Stimulated activated naive CD8-positive, alpha-beta T cell treated with anti-CD3 and anti-CD28 coated beads, Interleukin-15, Interleukin-2, amounts not matched to agents 100 ng/mL and 50 ng/mL, for 24 hours (primary cell): ENCODE measurements around the gene RIT1.

Experiments used
- H3K27ac Mint-ChIP-seq: one replicate; pipeline ENCODE4 v1.8.0; 2021; ENCODE audit warnings: mild to moderate bottlenecking, mixed read lengths
- H3K27me3 Mint-ChIP-seq: one replicate; pipeline ENCODE4 v1.8.0; 2021; ENCODE audit warnings: mixed read lengths
- H3K36me3 Mint-ChIP-seq: one replicate; pipeline ENCODE4 v1.8.0; 2021; ENCODE audit warnings: low read depth, mixed read lengths
- H3K4me1 Mint-ChIP-seq: one replicate; pipeline ENCODE4 v1.8.0; 2021; ENCODE audit warnings: low read depth, mixed read lengths
- H3K4me3 Mint-ChIP-seq: one replicate; pipeline ENCODE4 v1.8.0; 2021; ENCODE audit warnings: mild to moderate bottlenecking, mixed read lengths
- H3K9me3 Mint-ChIP-seq: one replicate; pipeline ENCODE4 v1.8.0; 2021; ENCODE audit warnings: mixed read lengths

The RIT1 gene

GRCh38 chr1:155860970-155861510 lies 50.1 kb downstream of the RIT1 start:
- peak overlapping the region; percentile 83 for H3K4me3 Mint-ChIP-seq
- H3K27me3 Mint-ChIP-seq, result no peaks in the 10 kb centered on the region
- H3K4me1 Mint-ChIP-seq, result peaks cover 50% of the 10 kb centered on the region
- no peaks in the 10 kb centered on the region for H3K9me3 Mint-ChIP-seq
- peak overlapping the region; percentile 94 for H3K27ac Mint-ChIP-seq
- H3K36me3 Mint-ChIP-seq, result no peaks in the 10 kb centered on the region

- Mint-ChIP-seq H3K36me3 (no peaks in the 10 kb centered on the region), H3K4me3 (peak overlapping the region; percentile 83), H3K9me3 (no peaks in the 10 kb centered on the region), H3K27ac (peak overlapping the region; percentile 94), H3K4me1 (peaks cover 56% of the 10 kb centered on the region), H3K27me3 (no peaks in the 10 kb centered on the region)
These were observed 51.0 kb downstream of the RIT1 start for GRCh38 chr1:155859881-155860871.

- H3K4me3 Mint-ChIP-seq, result peak within 1 kb of the TSS; percentile 83
- H3K27me3 Mint-ChIP-seq, result no peaks in the 10 kb centered on the region
- H3K36me3 Mint-ChIP-seq, result no peaks in the 10 kb centered on the region
- peaks cover 56% of the 10 kb centered on the region for H3K4me1 Mint-ChIP-seq
- peak within 1 kb of the TSS; percentile 94 for H3K27ac Mint-ChIP-seq
- H3K9me3 Mint-ChIP-seq, result no peaks in the 10 kb centered on the region
These were observed 51.8 kb downstream of the RIT1 start, which contains the start of gene SYT11 for GRCh38 chr1:155859234-155859829. SYT11 (plus strand) TSS chr1:155859567; CDS start chr1:155859762, 195 bp downstream.

GRCh38 chr1:155858800-155859233 lies 52.3 kb downstream of the RIT1 start:
- peaks cover 56% of the 10 kb centered on the region for H3K4me1 Mint-ChIP-seq
- H3K36me3 Mint-ChIP-seq, result peaks cover under 1% of the 10 kb centered on the region

GRCh38 chr1:155856975-155857930 lies 53.9 kb downstream of the RIT1 start, which contains the start of gene GON4L:
GON4L (minus strand) TSS chr1:155857214; CDS start chr1:155853780, 3,434 bp downstream.
- H3K4me1 Mint-ChIP-seq, result peaks cover 72% of the 10 kb centered on the region
- H3K27me3 Mint-ChIP-seq, result no peaks in the 10 kb centered on the region
- peaks cover 13% of the 10 kb centered on the region for H3K36me3 Mint-ChIP-seq
- H3K9me3 Mint-ChIP-seq, result no peaks in the 10 kb centered on the region
- H3K27ac Mint-ChIP-seq, result peak within 1 kb of the TSS; percentile 94
- H3K4me3 Mint-ChIP-seq, result peak within 1 kb of the TSS; percentile 97

More at GRCh38 chr1:155858800-155859233, 52.3 kb downstream of the RIT1 start:
- Mint-ChIP-seq H3K4me3 (peak overlapping the region; percentile 83), H3K9me3 (no peaks in the 10 kb centered on the region), H3K27me3 (no peaks in the 10 kb centered on the region), H3K27ac (peak overlapping the region; percentile 94)

GRCh38 chr1:155856257-155856974 lies 54.7 kb downstream of the RIT1 start:
- H3K27ac Mint-ChIP-seq, result peak overlapping the region; percentile 94
- no peaks in the 10 kb centered on the region for H3K27me3 Mint-ChIP-seq
- H3K4me1 Mint-ChIP-seq, result peaks cover 79% of the 10 kb centered on the region
- peaks cover 21% of the 10 kb centered on the region for H3K36me3 Mint-ChIP-seq
- H3K4me3 Mint-ChIP-seq, result peak overlapping the region; percentile 97
- no peaks in the 10 kb centered on the region for H3K9me3 Mint-ChIP-seq

DNA sequence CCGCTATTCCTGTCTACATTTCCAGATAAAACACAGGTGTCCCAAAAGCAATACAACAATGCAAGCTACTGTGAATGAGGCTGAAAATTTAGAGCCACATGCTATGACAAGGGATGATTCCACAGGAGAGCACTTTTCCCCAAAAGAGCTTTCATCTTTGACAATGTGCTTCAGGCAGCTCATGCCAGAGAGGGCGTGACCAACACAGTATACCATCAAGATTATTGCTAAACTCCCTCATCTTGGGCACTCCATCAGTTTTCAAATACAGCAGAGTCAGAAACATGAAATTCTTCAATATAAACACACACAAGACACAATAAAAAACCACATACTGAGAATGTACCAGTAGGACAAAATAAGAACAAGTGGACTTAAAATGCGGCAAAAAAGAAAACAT lies 60.8 kb downstream of the RIT1 start:
- no peaks in the 10 kb centered on the region for H3K9me3 Mint-ChIP-seq
- peaks cover 57% of the 10 kb centered on the region for H3K36me3 Mint-ChIP-seq
- H3K4me1 Mint-ChIP-seq, result peaks cover 50% of the 10 kb centered on the region
- peak overlapping the region; percentile 50 for H3K4me3 Mint-ChIP-seq
- H3K27ac Mint-ChIP-seq, result peak overlapping the region; percentile 59
- H3K27me3 Mint-ChIP-seq, result no peaks in the 10 kb centered on the region

GRCh38 chr1:155847823-155848529 lies 63.2 kb downstream of the RIT1 start:
- Mint-ChIP-seq H3K27ac (peak overlapping the region; percentile 72), H3K4me1 (peaks cover 63% of the 10 kb centered on the region), H3K36me3 (peaks cover 72% of the 10 kb centered on the region), H3K4me3 (no peak overlapping the region), H3K27me3 (no peaks in the 10 kb centered on the region), H3K9me3 (no peaks in the 10 kb centered on the region)
